Heart right ventricle (tissue), 16 donors: ENCODE results near the gene JMJD8. TPM values are rescaled to one million over a fixed set of nuclear protein-coding genes. Genes with fewer than 3 reads are reported as not detected.
A peak's percentile ranks its signal among the peaks of the same experiment; 100 is the strongest.

Experiments used
- ATAC-seq, 8 donors: fragments of 200-7000 bp; cut with Tn5 transposase; one replicate each; pipeline ENCODE4 v1.9.1; 2020; ENCODE audit warnings: mild to moderate bottlenecking in 8 of 8, moderate library complexity in 8 of 8, moderate number of reproducible peaks in 1 of 8
- DNase-seq, 2 donors: peaks; one replicate each; pipeline ENCODE4 v3.0.0-alpha.2; 2020
- H3K27ac ChIP-seq, 10 donors: fragments of 200-600 bp; sonication (generic) in 2 of 10; one replicate each; pipeline versions ENCODE4 v1.5.0 to v1.8.0; 2020 to 2022; ENCODE audit warnings: mild to moderate bottlenecking in 3 of 10
- H3K27me3 ChIP-seq, 7 donors: fragments of 200-600 bp; one replicate each; pipeline ENCODE4 v1.8.0; 2021 to 2022; ENCODE audit warnings: mild to moderate bottlenecking in 2 of 7
- H3K36me3 ChIP-seq, 9 donors: fragments of 200-600 bp; sonication (generic) in 1 of 9; one replicate each; pipeline versions ENCODE4 v1.5.0 to v1.8.0; 2020 to 2022; ENCODE audit warnings: mild to moderate bottlenecking in 2 of 9
- H3K4me1 ChIP-seq, 9 donors: fragments of 200-600 bp; sonication (generic) in 1 of 9; one replicate each; pipeline versions ENCODE4 v1.5.0 to v1.8.0; 2020 to 2022; ENCODE audit warnings: mild to moderate bottlenecking in 4 of 9
- H3K4me3 ChIP-seq, 10 donors: fragments of 200-600 bp; sonication (generic) in 2 of 10; one replicate each; pipeline versions ENCODE4 v1.5.0 to v1.8.0; 2020 to 2022; ENCODE audit warnings: mild to moderate bottlenecking in 7 of 10, moderate library complexity in 2 of 10
- H3K9me3 ChIP-seq, 11 donors: fragments of 200-600 bp in 10 of 11; sonication (generic) in 2 of 11; one replicate each; pipeline versions ENCODE4 v1.5.0 to v1.8.0; 2013 to 2022; ENCODE audit warnings: mild to moderate bottlenecking in 2 of 11, control low read depth in 1 of 11, moderate library complexity in 1 of 11
- CTCF ChIP-seq, 9 donors: fragments of 200-600 bp; sonication (generic) in 2 of 9; IDR thresholded peaks; one replicate each; pipeline versions ENCODE4 v1.5.0 to v1.8.0; 2021 to 2022; ENCODE audit warnings: antibody characterized with exemption in 9 of 9, mild to moderate bottlenecking in 5 of 9, moderate library complexity in 1 of 9
- WGBS, 2 donors: extraction: QIAGEN DNeasy Blood & Tissue Kit; methylation state at CpG; one replicate each; pipeline ENCODE4 v1.1.7; 2013; ENCODE audit warnings: inconsistent platforms in 1 of 2; 5-methylcytosine and 5-hydroxymethylcytosine counted together
- intact Hi-C, 10 donors: fragments of 100-400 bp; cut with DNase I; formaldehyde crosslinking; loops; one replicate each; pipeline versions ENCODE4 v1.11.1 to v1.14.2; 2022
- polyA plus RNA-seq, 2 donors: library from polyadenylated mRNA; stranded (reverse); fragments of 200-250 nt; gene quantifications; one replicate each; pipeline ENCODE4 v1.2.3, GENCODE V29; 2013
- total RNA-seq, 10 donors: library from RNA; stranded (reverse); fragmentation: NEBNext Ultra II Directional in 3 of 10; extraction: Animal tissue kit (Norgen Biotek cat#: 25700) in 3 of 10; gene quantifications; one replicate each; pipeline versions ENCODE4 v1.2.1 to v1.2.4, GENCODE V29; 2021 to 2023
- donor health status: Arrhythmogenic right ventricular cardiomyopathy.
- donor health status: ischemic (EF 13 %, LVEDD 7.1; RV severe dilation, severe dysfunction).
- donor health status: healthy with polysubstance abuse.
- donor health status: DM: no; HTN: yes; CAD: no.
- donor health status: DM: no; HTN: no; CAD: no.
- donor health status: ischemic (EF 25% LVEDD 6.9; RV normal size, moderate dysfunction).
- donor health status: ischemic (EF 25% LVEDD 5.7; RV mildly dilated, moderate dysfunction).
- donor health status: healthy.
- donor health status: DM: yes; HTN: yes; CAD: no.
- donor health status: Ischemic cardiomyopathy.
- donor health status: ischemic (EF 35%, LVEDD 5.7; RV mildly dilated, moderate dysfunction).
- donor health status: nonischemic (EF 11% LVEDD 7.7; RV severe dilation, severe dysfunction).
- donor health status: DM: yes; HTN: yes; CAD: no.
- donor health status: PGD.
- donor health status: ischemic (EF 29% LVEDD 5.4; RV normal size, mild dysfunction).
- donor health status: nonischemic (EF 23%, LVEDD 6.1; RV moderate dilation, normal function).

The JMJD8 gene
- total and polyA plus RNA-seq, 12 donors, result 34.7 to 60.6 (median 44.0) TPM

GRCh38 chr16:662597-662996 is 21.5 kb downstream of the JMJD8 start:
- no peak for TF ChIP-seq CTCF (IDR thresholded peaks at IDR 0.05)
- intact Hi-C loops, result loop anchor here in 7 of 10 donors (5.0 to 10.0 kb wide), 4 partner anchors 75 to 85 kb away; no protein-coding TSS in a partner anchor
- 95 to 97% methylated on average over 21 of the region's 21 CpGs for WGBS, 2 donors
- no peak overlapping the region for H3K4me3 ChIP-seq
- DNase-seq (no peak), ATAC-seq (no peak)
- peaks cover 0 to 16% (median 0%) of the 10 kb centered on the region in 9 donors for H3K36me3 ChIP-seq
- no peaks in the 10 kb centered on the region for H3K27me3 ChIP-seq
- H3K9me3 ChIP-seq, result no peaks in the 10 kb centered on the region
- H3K27ac ChIP-seq, result no peak overlapping the region
- peaks cover 0 to 22% (median 18%) of the 10 kb centered on the region in 9 donors for H3K4me1 ChIP-seq

DNA sequence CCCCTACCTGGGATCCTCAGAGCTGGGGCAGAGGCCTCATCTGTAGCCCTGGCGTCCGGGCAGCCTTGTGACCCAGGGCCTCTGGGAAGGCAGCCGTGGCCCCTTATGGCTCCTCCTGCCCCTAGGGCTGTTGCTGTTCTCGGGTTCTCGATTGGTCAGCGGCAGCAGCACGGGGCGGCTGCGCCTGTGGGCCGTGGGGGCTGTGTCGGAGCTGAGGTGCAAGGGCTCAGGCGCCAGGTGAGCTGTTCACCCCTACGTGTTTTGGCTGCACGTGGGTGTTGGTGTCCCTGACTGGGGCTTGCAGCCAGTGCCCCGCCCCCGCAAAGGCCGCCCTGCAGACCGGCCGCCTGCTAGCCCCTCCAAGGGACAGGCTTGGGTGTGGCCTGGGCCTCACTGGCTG is 22.0 kb downstream of the JMJD8 start:
- no peak for DNase-seq
- TF ChIP-seq CTCF (IDR thresholded peaks at IDR 0.05), result no peak
- H3K9me3 ChIP-seq, result no peaks in the 10 kb centered on the region
- no peak for ATAC-seq
- peaks cover 0 to 21% (median 0%) of the 10 kb centered on the region in 9 donors for H3K36me3 ChIP-seq
- H3K27ac ChIP-seq, result no peak overlapping the region
- intact Hi-C loops, result loop anchor here in 7 of 10 donors (5.0 to 10.0 kb wide), 4 partner anchors 75 to 85 kb away; no protein-coding TSS in a partner anchor
- peaks cover 0 to 16% (median 13%) of the 10 kb centered on the region in 9 donors for H3K4me1 ChIP-seq
- WGBS, 2 donors, result 94 to 96% methylated on average over 17 to 19 of the region's 19 CpGs
- no peak overlapping the region for H3K4me3 ChIP-seq
- no peaks in the 10 kb centered on the region for H3K27me3 ChIP-seq

DNA sequence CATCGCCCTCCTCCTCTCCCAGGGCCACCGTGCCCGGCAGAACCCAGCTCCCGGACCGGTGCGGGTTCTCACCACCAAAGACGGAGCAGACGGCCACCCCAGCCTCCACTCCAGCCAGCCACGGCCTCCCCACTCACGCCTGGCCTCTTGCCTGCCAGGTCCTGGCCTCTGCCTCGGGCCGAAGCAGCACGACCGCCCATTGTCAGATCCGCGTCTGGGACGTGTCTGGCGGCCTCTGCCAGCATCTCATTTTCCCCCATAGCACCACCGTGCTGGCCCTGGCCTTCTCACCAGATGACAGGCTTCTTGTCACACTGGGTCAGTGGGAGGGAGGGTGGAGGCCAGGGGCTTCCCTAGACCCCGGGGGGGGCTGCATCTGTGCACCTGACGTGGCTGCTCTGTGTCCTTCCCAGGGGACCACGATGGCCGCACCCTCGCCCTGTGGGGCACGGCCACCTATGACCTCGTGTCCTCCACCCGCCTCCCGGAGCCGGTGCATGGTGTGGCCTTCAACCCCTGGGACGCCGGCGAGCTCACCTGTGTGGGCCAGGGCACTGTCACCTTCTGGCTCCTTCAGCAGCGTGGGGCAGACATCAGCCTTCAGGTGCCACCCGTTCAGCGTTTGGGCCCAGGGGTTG is 22.8 kb downstream of the JMJD8 start:
- intact Hi-C loops, result loop anchor here in 7 of 10 donors (5.0 to 10.0 kb wide), 4 partner anchors 74 to 84 kb away; no protein-coding TSS in a partner anchor
- peak overlapping the region in 8 of 10 donors; percentile 41 to 71 (median 56) for H3K27ac ChIP-seq
- H3K4me1 ChIP-seq, result peaks cover 0 to 16% (median 12%) of the 10 kb centered on the region in 9 donors
- DNase-seq, result no peak
- H3K9me3 ChIP-seq, result no peaks in the 10 kb centered on the region
- 59 to 60% methylated on average over 34 to 35 of the region's 35 CpGs for WGBS, 2 donors
- TF ChIP-seq CTCF (IDR thresholded peaks at IDR 0.05), result no peak
- H3K27me3 ChIP-seq, result no peaks in the 10 kb centered on the region
- ATAC-seq, result peak in 7 of 8 donors; percentile 0 to 24 (median 2)
- H3K4me3 ChIP-seq, result peak overlapping the region in 1 of 10 donors; percentile 14
- peaks cover 0 to 28% (median 0%) of the 10 kb centered on the region in 9 donors for H3K36me3 ChIP-seq

GRCh38 chr16:660459-661183 is 23.5 kb downstream of the JMJD8 start:
- H3K36me3 ChIP-seq, result peaks cover 0 to 35% (median 0%) of the 10 kb centered on the region in 9 donors
- peaks cover 0 to 16% (median 12%) of the 10 kb centered on the region in 9 donors for H3K4me1 ChIP-seq
- no peaks in the 10 kb centered on the region for H3K9me3 ChIP-seq
- intact Hi-C loops, result loop anchor here in 7 of 10 donors (5.0 to 10.0 kb wide), 4 partner anchors 73 to 83 kb away; no protein-coding TSS in a partner anchor
- DNase-seq (peak; percentile 87 to 89), ATAC-seq (peak; percentile 74 to 92 (median 86))
- H3K27ac ChIP-seq, result peak overlapping the region in 9 of 10 donors; percentile 35 to 77 (median 64)
- H3K27me3 ChIP-seq, result no peaks in the 10 kb centered on the region
- TF ChIP-seq CTCF (IDR thresholded peaks at IDR 0.05), result peak; percentile 20 to 79 (median 63)
- 19% methylated on average over 31 to 37 of the region's 43 CpGs for WGBS, 2 donors
- peak overlapping the region in 6 of 10 donors; percentile 31 to 45 (median 40) for H3K4me3 ChIP-seq
